H1 (cell line): ENCODE measurements around the gene ASIP. TPM values are rescaled to one million over a fixed set of nuclear protein-coding genes. Genes with fewer than 3 reads are reported as not detected.

Source experiments
- CTCF ChIA-PET: fragments of 300-600 bp; sonication (Branson Sonifier 250); formaldehyde crosslinking; loops from one replicate; lab custom pipeline; 2021; ENCODE audit not compliant: partially characterized antibody; lab: Charles Lee
- POLR2A ChIA-PET: fragments of 300-600 bp; sonication (Branson Sonifier 250); formaldehyde crosslinking; loops from one replicate; lab custom pipeline; 2021; ENCODE audit warnings: inconsistent platforms; ENCODE audit not compliant: partially characterized antibody; lab: Charles Lee
- DNase-seq, 2 experiments: peaks; one replicate each; pipeline versions ENCODE4 v3.0.0 to v3.0.0-alpha.2; 2010 to 2022; ENCODE audit warnings: low spot score in 2 of 2, low read depth in 1 of 2, mixed read lengths in 1 of 2
- FAIRE-seq: peaks from 2 replicates; lab custom pipeline; 2011; peaks lifted over from hg19 to GRCh38; lab: Jason Lieb, UNC
- H2AFZ ChIP-seq: 2 replicates; pipeline ENCODE4 v1.8.1; 2012; ENCODE audit warnings: low read length, inconsistent platforms
- H2AK5ac ChIP-seq: 2 replicates; pipeline ENCODE4 v1.6.1; 2013; ENCODE audit warnings: low read depth, low read length
- H2BK120ac ChIP-seq: replicated peaks from 2 replicates; pipeline ENCODE3; 2013; ENCODE audit warnings: low read depth, low read length, inconsistent platforms
- H2BK12ac ChIP-seq: 2 replicates; pipeline ENCODE4 v1.6.1; 2013; ENCODE audit warnings: low read depth, low read length
- H2BK15ac ChIP-seq: 2 replicates; pipeline ENCODE4 v1.6.1; 2013; ENCODE audit warnings: low read length
- H2BK20ac ChIP-seq: 2 replicates; pipeline ENCODE4 v1.6.1; 2013; ENCODE audit warnings: low read length
- H2BK5ac ChIP-seq: 2 replicates; pipeline ENCODE4 v1.6.1; 2013; ENCODE audit warnings: low read depth, low read length
- H3K14ac ChIP-seq: 2 replicates; pipeline ENCODE4 v1.6.1; 2013; ENCODE audit warnings: inconsistent platforms; ENCODE audit not compliant: insufficient read length
- H3K18ac ChIP-seq: 2 replicates; pipeline ENCODE4 v1.6.1; 2013; ENCODE audit warnings: low read length; ENCODE audit errors: extremely low read depth
- H3K23ac ChIP-seq: 2 replicates; pipeline ENCODE4 v1.6.1; 2013; ENCODE audit warnings: inconsistent platforms; ENCODE audit not compliant: insufficient read length
- H3K23me2 ChIP-seq: 2 replicates; pipeline ENCODE4 v1.6.1; 2013; ENCODE audit warnings: low read depth, low read length
- H3K27ac ChIP-seq: 2 replicates; pipeline ENCODE4 v1.6.1; 2011; ENCODE audit warnings: low read depth, low read length, inconsistent platforms
- H3K27me3 ChIP-seq, 4 experiments: replicated peaks in 1 of 4; 1 replicate in 1 of 4; 2 replicates in 3 of 4; pipeline versions ENCODE4 v1.6.1 to v1.8.1; 2011 to 2013; ENCODE audit warnings: low read length in 3 of 4, mild to moderate bottlenecking in 3 of 4, inconsistent platforms in 2 of 4, mixed read lengths in 2 of 4, moderate library complexity in 1 of 4; ENCODE audit not compliant: control insufficient read depth in 3 of 4, insufficient read depth in 3 of 4; ENCODE audit errors: extremely low read depth in 1 of 4
- H3K36me3 ChIP-seq, 4 experiments: 2 replicates each; pipeline versions ENCODE4 v1.6.1 to v1.8.1; 2011 to 2013; ENCODE audit warnings: mild to moderate bottlenecking in 4 of 4, low read length in 3 of 4, moderate library complexity in 2 of 4, control low read depth in 1 of 4, inconsistent platforms in 1 of 4; ENCODE audit not compliant: insufficient read depth in 4 of 4, control insufficient read depth in 2 of 4
- H3K4ac ChIP-seq: replicated peaks from 2 replicates; pipeline ENCODE3; 2013; ENCODE audit warnings: low read length, low read depth, mixed read lengths, inconsistent platforms; ENCODE audit not compliant: insufficient read length
- H3K4me1 ChIP-seq, 4 experiments: replicated peaks in 1 of 4; 1 replicate in 1 of 4; 2 replicates in 3 of 4; pipeline versions ENCODE4 v1.6.1 to v1.8.1; 2011 to 2013; ENCODE audit warnings: low read length in 3 of 4, inconsistent platforms in 2 of 4, mixed read lengths in 1 of 4; ENCODE audit not compliant: insufficient read depth in 4 of 4, control insufficient read depth in 3 of 4
- H3K4me2 ChIP-seq, 2 experiments: 2 replicates each; pipeline versions ENCODE4 v1.6.1 to v1.8.1; 2011 to 2013; ENCODE audit warnings: low read depth in 2 of 2, low read length in 2 of 2, control low read depth in 1 of 2, inconsistent platforms in 1 of 2, mild to moderate bottlenecking in 1 of 2; ENCODE audit not compliant: insufficient read depth in 1 of 2
- H3K4me3 ChIP-seq, 4 experiments: fragments of 200-600, 300-600 bp in 1 of 4; sonication (generic), shearing (Covaris generic), sonication (Bioruptor Twin) in 1 of 4; 2 replicates each; pipeline versions ENCODE4 v1.5.1 to v1.8.1; 2011 to 2016; ENCODE audit warnings: low read length in 4 of 4, low read depth in 3 of 4, control low read depth in 2 of 4, inconsistent platforms in 2 of 4, mild to moderate bottlenecking in 2 of 4, mixed read lengths in 1 of 4, moderate library complexity in 1 of 4; ENCODE audit not compliant: insufficient read depth in 2 of 4; ENCODE audit errors: extremely low read depth in 1 of 4
- H3K56ac ChIP-seq: replicated peaks from 2 replicates; pipeline ENCODE3; 2013; ENCODE audit warnings: low read depth, mild to moderate bottlenecking, mixed read lengths, low read length, inconsistent platforms; ENCODE audit not compliant: insufficient read length
- H3K79me1 ChIP-seq: 2 replicates; pipeline ENCODE4 v1.6.1; 2013; ENCODE audit warnings: low read depth, low read length, control low read depth
- H3K79me2 ChIP-seq, 2 experiments: 2 replicates each; pipeline versions ENCODE4 v1.6.1 to v1.8.1; 2012 to 2013; ENCODE audit warnings: low read length in 2 of 2, mild to moderate bottlenecking in 2 of 2, inconsistent platforms in 1 of 2; ENCODE audit not compliant: insufficient read depth in 2 of 2, control insufficient read depth in 1 of 2
- H3K9ac ChIP-seq, 4 experiments: replicated peaks in 1 of 4; 1 replicate in 1 of 4; 2 replicates in 3 of 4; pipeline versions ENCODE4 v1.6.1 to v1.8.1; 2011 to 2013; ENCODE audit warnings: low read depth in 3 of 4, low read length in 3 of 4, control low read depth in 2 of 4, mild to moderate bottlenecking in 2 of 4, moderate library complexity in 2 of 4, inconsistent platforms in 1 of 4; ENCODE audit errors: extremely low read depth in 1 of 4
- H3K9me3 ChIP-seq, 2 experiments: 2 replicates each; pipeline versions ENCODE4 v1.6.1 to v1.8.1; 2012 to 2013; ENCODE audit warnings: mild to moderate bottlenecking in 2 of 2, moderate library complexity in 2 of 2, control low read depth in 1 of 2, inconsistent platforms in 1 of 2, low read depth in 1 of 2, low read length in 1 of 2, mixed read lengths in 1 of 2; ENCODE audit not compliant: insufficient read depth in 2 of 2
- H4K20me1 ChIP-seq, 2 experiments: replicated peaks in 1 of 2; 2 replicates each; pipeline versions ENCODE3 to v1.8.1; 2011 to 2013; ENCODE audit warnings: inconsistent platforms in 2 of 2, low read length in 2 of 2, mild to moderate bottlenecking in 1 of 2; ENCODE audit not compliant: insufficient read depth in 2 of 2, control insufficient read depth in 1 of 2
- H4K5ac ChIP-seq: 2 replicates; pipeline ENCODE4 v1.6.1; 2013; ENCODE audit warnings: low read length, low read depth, mixed read lengths, inconsistent platforms; ENCODE audit not compliant: insufficient read length
- H4K8ac ChIP-seq: 2 replicates; pipeline ENCODE4 v1.8.0; 2013; ENCODE audit warnings: mild to moderate bottlenecking, moderate library complexity, low read length, inconsistent platforms; ENCODE audit not compliant: insufficient read depth; ENCODE audit errors: extremely low read depth
- H4K91ac ChIP-seq: replicated peaks from 2 replicates; pipeline ENCODE3; 2013; ENCODE audit warnings: low read length, mixed read lengths, inconsistent platforms; ENCODE audit not compliant: insufficient read length
- ATF2 ChIP-seq: IDR thresholded peaks from 2 replicates; pipeline ENCODE4 v1.6.1; 2012; ENCODE audit warnings: low read length, inconsistent platforms
- FOSL1 ChIP-seq: IDR thresholded peaks from 2 replicates; pipeline ENCODE4 v1.6.1; 2011; ENCODE audit warnings: mild to moderate bottlenecking, low read depth, low read length, moderate library complexity; ENCODE audit not compliant: insufficient read depth
- GTF2F1 ChIP-seq: IDR thresholded peaks from 2 replicates; pipeline ENCODE4 v1.6.1; 2012; ENCODE audit warnings: low read depth, low read length, improper control_type of control experiment, borderline replicate concordance
- NANOG ChIP-seq: IDR thresholded peaks from 2 replicates; pipeline ENCODE4 v1.6.1; 2011; ENCODE audit warnings: low read length, low read depth, mild to moderate bottlenecking, inconsistent platforms; ENCODE audit not compliant: insufficient read depth, poor library complexity, severe bottlenecking
- POLR2AphosphoS5 ChIP-seq: IDR thresholded peaks from 2 replicates; pipeline ENCODE4 v1.6.1; 2011; ENCODE audit warnings: low read depth, low read length
- SAP30 ChIP-seq: fragments of 300-600 bp; sonication (generic); IDR thresholded peaks from 2 replicates; pipeline ENCODE4 v1.7.1; 2012; ENCODE audit warnings: low read length, moderate library complexity, mild to moderate bottlenecking, inconsistent platforms; ENCODE audit not compliant: insufficient read depth, insufficient replicate concordance
- YY1 ChIP-seq: IDR thresholded peaks from 2 replicates; pipeline ENCODE4 v1.6.1; 2011; ENCODE audit warnings: low read depth, mild to moderate bottlenecking, low read length
- ZNF274 ChIP-seq: IDR thresholded peaks from 2 replicates; pipeline ENCODE4 v1.7.0; 2012; ENCODE audit warnings: low read length, borderline replicate concordance; ENCODE audit errors: extremely low read depth
- WGBS, 2 experiments: shearing (Covaris generic) in 1 of 2; methylation state at CpG; one replicate each; pipeline versions ENCODE4 v1.1.6 to v1.1.7; 2013 to 2015; ENCODE audit warnings: low lambda C conversion rate in 2 of 2, mixed read lengths in 2 of 2, inconsistent platforms in 1 of 2, low coverage in 1 of 2, missing lambda C conversion rate in 1 of 2; ENCODE audit not compliant: insufficient replicate concordance in 2 of 2, insufficient coverage in 1 of 2, insufficient read length in 1 of 2; ENCODE audit errors: extremely low coverage in 1 of 2, missing lambda C conversion rate in 1 of 2; 5-methylcytosine and 5-hydroxymethylcytosine counted together
- polyA plus RNA-seq, 7 experiments: library from polyadenylated mRNA; depleted of rRNA in 3 of 7; stranded (reverse) in 5 of 7; unstranded in 2 of 7; fragments of >200 nt in 5 of 7; fragments of 200-250 nt in 2 of 7; gene quantifications; 1 replicate in 5 of 7; 2 replicates in 1 of 7; 4 replicates in 1 of 7; pipeline versions ENCODE4 v1.2.1 to v1.2.3, GENCODE V29; 2011 to 2013; ENCODE audit warnings: missing spikeins in 2 of 7, mixed read lengths in 2 of 7
- total RNA-seq: library from RNA; stranded (reverse); fragmentation: NEBNext Ultra II Directional; extraction: Animal tissue kit (Norgen Biotek cat#: 25700); gene quantifications from 2 replicates; pipeline ENCODE4 v1.2.1, GENCODE V29; 2021
- TF ChIP-seq, protein P1 (sequence below), 3 experiments: IDR thresholded peaks; 1 replicate in 2 of 3; 2 replicates in 1 of 3; pipeline versions ENCODE4 v1.5.1 to v1.6.1; 2011; ENCODE audit warnings: low read length in 3 of 3, mild to moderate bottlenecking in 3 of 3, inconsistent platforms in 2 of 3, low read depth in 1 of 3, moderate library complexity in 1 of 3; ENCODE audit not compliant: insufficient read depth in 1 of 3; ENCODE audit errors: control extremely low read depth in 1 of 3

Gene ASIP
- total and polyA plus RNA-seq, 2 of the 8 experiments (the other 6 are each of a cell fraction or from before 2014, with no cell fraction given) = not detected

DNA sequence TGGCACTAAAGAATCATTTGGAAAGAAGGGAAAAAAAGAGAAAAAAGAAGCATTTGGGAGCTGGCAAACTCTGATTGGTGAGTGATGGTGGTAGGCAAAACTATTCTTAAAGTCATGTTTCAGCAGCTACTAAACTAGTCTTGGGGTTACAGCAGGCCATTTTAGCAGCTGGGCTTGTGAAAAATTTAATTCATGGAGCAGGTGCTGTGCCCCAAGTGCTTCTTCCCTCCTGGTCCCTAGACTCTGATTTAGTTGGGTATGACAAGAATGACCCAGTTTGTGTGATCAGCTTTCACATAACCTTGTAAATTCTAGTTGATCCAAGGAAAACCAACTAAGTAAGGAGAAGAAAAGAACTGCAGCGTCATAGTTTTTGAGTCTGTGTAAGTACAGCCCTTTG is 1.1 kb upstream of the ASIP start:
- Histone ChIP-seq H3K79me1 (no peaks in the 10 kb centered on the region), H2BK120ac (no peak overlapping the region), H4K20me1 (no peaks in the 10 kb centered on the region), H3K27ac (no peak overlapping the region), H4K5ac (no peak overlapping the region), H2BK12ac (no peak overlapping the region), H3K56ac (no peak overlapping the region), H3K79me2 (no peaks in the 10 kb centered on the region), H2BK15ac (no peak overlapping the region), H3K36me3 (no peaks in the 10 kb centered on the region), H3K23me2 (no peaks in the 10 kb centered on the region; the same call in 1 of the 2 replicates), H3K9ac (no peak overlapping the region), H2BK20ac (no peak overlapping the region), H3K27me3 (no peaks in the 10 kb centered on the region), H3K4me1 (no peaks in the 10 kb centered on the region), H2BK5ac (no peak overlapping the region), H3K18ac (no peak overlapping the region), H4K8ac (no peak overlapping the region), H3K4me3 (no peak overlapping the region), H3K23ac (no peak overlapping the region), H3K14ac (no peak overlapping the region), H4K91ac (no peak overlapping the region), H3K4me2 (no peak overlapping the region), H2AFZ (no peak overlapping the region), H3K9me3 (no peaks in the 10 kb centered on the region), H2AK5ac (no peak overlapping the region), H3K4ac (no peak overlapping the region)
- ChIA-PET CTCF (interaction anchor here (1.1 to 1.5 kb wide), 3 partner anchors 15 to 49 kb away, joined by 3 to 5 read pairs (median 4); no protein-coding TSS in a partner anchor), POLR2A (interaction anchor here (1.8 kb wide), 1 partner anchor 16 kb away, joined by 5 read pairs; no protein-coding TSS in a partner anchor)
- DNase-seq (no peak), FAIRE-seq (no peak)
- WGBS, 2 experiments = 94% methylated on average over 1 of the region's 1 CpG; no CpG with 5 or more reads in 1 of the 2 experiments
- TF ChIP-seq, protein P1, sequence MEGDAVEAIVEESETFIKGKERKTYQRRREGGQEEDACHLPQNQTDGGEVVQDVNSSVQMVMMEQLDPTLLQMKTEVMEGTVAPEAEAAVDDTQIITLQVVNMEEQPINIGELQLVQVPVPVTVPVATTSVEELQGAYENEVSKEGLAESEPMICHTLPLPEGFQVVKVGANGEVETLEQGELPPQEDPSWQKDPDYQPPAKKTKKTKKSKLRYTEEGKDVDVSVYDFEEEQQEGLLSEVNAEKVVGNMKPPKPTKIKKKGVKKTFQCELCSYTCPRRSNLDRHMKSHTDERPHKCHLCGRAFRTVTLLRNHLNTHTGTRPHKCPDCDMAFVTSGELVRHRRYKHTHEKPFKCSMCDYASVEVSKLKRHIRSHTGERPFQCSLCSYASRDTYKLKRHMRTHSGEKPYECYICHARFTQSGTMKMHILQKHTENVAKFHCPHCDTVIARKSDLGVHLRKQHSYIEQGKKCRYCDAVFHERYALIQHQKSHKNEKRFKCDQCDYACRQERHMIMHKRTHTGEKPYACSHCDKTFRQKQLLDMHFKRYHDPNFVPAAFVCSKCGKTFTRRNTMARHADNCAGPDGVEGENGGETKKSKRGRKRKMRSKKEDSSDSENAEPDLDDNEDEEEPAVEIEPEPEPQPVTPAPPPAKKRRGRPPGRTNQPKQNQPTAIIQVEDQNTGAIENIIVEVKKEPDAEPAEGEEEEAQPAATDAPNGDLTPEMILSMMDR (IDR thresholded peaks at IDR 0.05; ENCODE audit: control extremely low read depth in 1 of 3, insufficient read depth in 1 of 3, low read depth in 1 of 3, low read length in 3 of 3) = no peak
- TF ChIP-seq GTF2F1 = no peak
- TF ChIP-seq NANOG = no peak
- TF ChIP-seq ZNF274 = no peak
- TF ChIP-seq ATF2 = no peak
- no peak for TF ChIP-seq FOSL1
- TF ChIP-seq SAP30 = no peak
- TF ChIP-seq POLR2AphosphoS5 = no peak
- no peak for TF ChIP-seq YY1
